Measurements from ENCODE around the gene GPX4. TPM values are rescaled to one million over a fixed set of nuclear protein-coding genes. Genes with fewer than 3 reads are reported as not detected.

GPX4 gene
- total and polyA plus RNA-seq, 3 donors from 2014 or later: 1,153 to 1,893 (median 1,773) TPM

GRCh38 chr19:1057176-1057855, 46.5 kb upstream of the GPX4 start:
- TF ChIP-seq CTCF (IDR thresholded peaks at IDR 0.05): no peak
- TF ChIP-seq POLR2A (IDR thresholded peaks at IDR 0.05): no peak
- WGBS, 2 donors: 50 to 51% methylated on average over 3 of the region's 3 CpGs
- Histone ChIP-seq H3K27me3 (no peaks in the 10 kb centered on the region), H3K27ac (no peak overlapping the region), H3K36me3 (ENCODE audit: low read depth, missing control alignments) (no peaks in the 10 kb centered on the region), H3K4me1 (no peaks in the 10 kb centered on the region), H3K9me3 (no peaks in the 10 kb centered on the region), H3K4me3 (no peak overlapping the region)
- intact Hi-C loops (cut with DNase I; ENCODE audit: low total_unique reads): no loop called here
- no peak for DNase-seq

GRCh38 chr19:1058112-1058511, 45.7 kb upstream of the GPX4 start:
- H3K4me1 ChIP-seq: no peaks in the 10 kb centered on the region
- no peak overlapping the region for H3K4me3 ChIP-seq
- H3K27me3 ChIP-seq: no peaks in the 10 kb centered on the region
- no peaks in the 10 kb centered on the region for H3K9me3 ChIP-seq
- WGBS, 2 donors: 94 to 96% methylated on average over 5 of the region's 5 CpGs
- TF ChIP-seq POLR2A (IDR thresholded peaks at IDR 0.05) (no peak), CTCF (IDR thresholded peaks at IDR 0.05) (no peak)
- no peak for DNase-seq
- intact Hi-C loops (cut with DNase I; ENCODE audit: low total_unique reads): no loop called here
- H3K27ac ChIP-seq: no peak overlapping the region
- H3K36me3 ChIP-seq (ENCODE audit: low read depth, missing control alignments): no peaks in the 10 kb centered on the region

- WGBS, 2 donors: 78 to 85% methylated on average over 5 of the region's 5 CpGs
- H3K4me3 ChIP-seq: no peak overlapping the region
- H3K9me3 ChIP-seq: no peaks in the 10 kb centered on the region
- TF ChIP-seq POLR2A (IDR thresholded peaks at IDR 0.05): no peak
- no peak for TF ChIP-seq CTCF (IDR thresholded peaks at IDR 0.05)
- no peaks in the 10 kb centered on the region for H3K36me3 ChIP-seq (ENCODE audit: low read depth, missing control alignments)
- no peaks in the 10 kb centered on the region for H3K4me1 ChIP-seq
- no peaks in the 10 kb centered on the region for H3K27me3 ChIP-seq
- DNase-seq: no peak
- intact Hi-C loops (cut with DNase I; ENCODE audit: low total_unique reads): no loop called here
- H3K27ac ChIP-seq: no peak overlapping the region
These were observed 43.1 kb upstream of the GPX4 start for GRCh38 chr19:1060689-1061088.

- no peak overlapping the region for H3K4me3 ChIP-seq
- H3K27ac ChIP-seq: no peak overlapping the region
- TF ChIP-seq CTCF (IDR thresholded peaks at IDR 0.05) (no peak), POLR2A (IDR thresholded peaks at IDR 0.05) (no peak)
- intact Hi-C loops (cut with DNase I; ENCODE audit: low total_unique reads): no loop called here
- WGBS, 2 donors: 76 to 77% methylated on average over 15 to 19 of the region's 20 CpGs
- DNase-seq: no peak
- H3K36me3 ChIP-seq (ENCODE audit: low read depth, missing control alignments): no peaks in the 10 kb centered on the region
- no peaks in the 10 kb centered on the region for H3K9me3 ChIP-seq
- H3K27me3 ChIP-seq: no peaks in the 10 kb centered on the region
- H3K4me1 ChIP-seq: no peaks in the 10 kb centered on the region
These were observed 41.8 kb upstream of the GPX4 start for GRCh38 chr19:1061987-1062386.

GRCh38 chr19:1062387-1063029, 41.3 kb upstream of the GPX4 start:
- 44 to 75% methylated on average over 17 of the region's 17 CpGs for WGBS, 2 donors

More at GRCh38 chr19:1062387-1063029, 41.3 kb upstream of the GPX4 start:
- TF ChIP-seq POLR2A (IDR thresholded peaks at IDR 0.05) (no peak), CTCF (IDR thresholded peaks at IDR 0.05) (no peak)
- H3K36me3 ChIP-seq (ENCODE audit: low read depth, missing control alignments): no peaks in the 10 kb centered on the region
- no peak for DNase-seq
- H3K27me3 ChIP-seq: no peaks in the 10 kb centered on the region
- no peaks in the 10 kb centered on the region for H3K9me3 ChIP-seq
- no peak overlapping the region for H3K4me3 ChIP-seq
- intact Hi-C loops (cut with DNase I; ENCODE audit: low total_unique reads): no loop called here
- peaks cover 4% of the 10 kb centered on the region for H3K4me1 ChIP-seq
- no peak overlapping the region for H3K27ac ChIP-seq

Data from testis (tissue), 3 donors.